CD14-positive monocyte (primary cell): ENCODE results near the gene RMI1. TPM values are rescaled to one million over a fixed set of nuclear protein-coding genes. Genes with fewer than 3 reads are reported as not detected.

ENCODE experiments used
- DNase-seq, 3 donors: peaks; one replicate each; pipeline ENCODE4 v3.0.0-alpha.2; 2011 to 2022
- H2AFZ ChIP-seq: 2 replicates; pipeline ENCODE4 v1.6.0; 2012; ENCODE audit warnings: mild to moderate bottlenecking, low read depth, low read length, inconsistent platforms; ENCODE audit not compliant: insufficient read depth, poor library complexity, severe bottlenecking
- H3K27ac ChIP-seq, 2 donors: 1 replicate in 1 of 2; 2 replicates in 1 of 2; pipeline ENCODE4 v1.5.1; 2012 to 2013; ENCODE audit warnings: low read length in 2 of 2, control low read depth in 1 of 2, inconsistent platforms in 1 of 2, low read depth in 1 of 2, mild to moderate bottlenecking in 1 of 2
- H3K27me3 ChIP-seq, 2 donors: one replicate each; pipeline versions ENCODE4 v1.6.0 to v1.6.1; 2011 to 2013; ENCODE audit warnings: low read length in 2 of 2; ENCODE audit not compliant: control insufficient read depth in 2 of 2, insufficient read depth in 2 of 2
- H3K36me3 ChIP-seq, 2 donors: replicated peaks in 1 of 2; 1 replicate in 1 of 2; 2 replicates in 1 of 2; pipeline versions ENCODE4 v1.5.1 to v1.6.1; 2012 to 2013; ENCODE audit warnings: low read length in 2 of 2, control low read depth in 1 of 2, inconsistent platforms in 1 of 2, mild to moderate bottlenecking in 1 of 2; ENCODE audit not compliant: insufficient read depth in 2 of 2, control insufficient read depth in 1 of 2
- H3K4me1 ChIP-seq, 2 donors: 1 replicate in 1 of 2; 2 replicates in 1 of 2; pipeline versions ENCODE4 v1.5.1 to v1.6.1; 2012 to 2013; ENCODE audit warnings: low read length in 2 of 2, control low read depth in 1 of 2, inconsistent platforms in 1 of 2, mild to moderate bottlenecking in 1 of 2, moderate library complexity in 1 of 2; ENCODE audit not compliant: insufficient read depth in 2 of 2, control insufficient read depth in 1 of 2
- H3K4me2 ChIP-seq: replicated peaks from 2 replicates; pipeline ENCODE3; 2012; ENCODE audit warnings: low read length, moderate library complexity, mild to moderate bottlenecking; ENCODE audit not compliant: poor library complexity, severe bottlenecking; ENCODE audit errors: extremely low read depth
- H3K4me3 ChIP-seq, 3 experiments: fragments of 200-600 bp in 1 of 3; sonication (generic) in 1 of 3; replicated peaks in 1 of 3; 1 replicate in 2 of 3; 2 replicates in 1 of 3; pipeline ENCODE4 v1.5.1; 2011 to 2013; ENCODE audit warnings: low read length in 3 of 3, mild to moderate bottlenecking in 3 of 3, control low read depth in 2 of 3, low read depth in 2 of 3, inconsistent platforms in 1 of 3, moderate library complexity in 1 of 3
- H3K79me2 ChIP-seq: 2 replicates; pipeline ENCODE4 v1.6.0; 2012; ENCODE audit warnings: mild to moderate bottlenecking, control low read depth, inconsistent platforms, low read length, moderate library complexity; ENCODE audit not compliant: insufficient read depth
- H3K9ac ChIP-seq: 2 replicates; pipeline ENCODE4 v1.6.0; 2017; ENCODE audit warnings: low read length, mild to moderate bottlenecking; ENCODE audit not compliant: insufficient read depth, poor library complexity, severe bottlenecking
- H3K9me3 ChIP-seq, 2 donors: replicated peaks in 1 of 2; 1 replicate in 1 of 2; 2 replicates in 1 of 2; pipeline versions ENCODE4 v1.5.1 to v1.6.1; 2012 to 2013; ENCODE audit warnings: low read length in 2 of 2, control low read depth in 1 of 2; ENCODE audit not compliant: control insufficient read depth in 1 of 2, insufficient read depth in 1 of 2
- H4K20me1 ChIP-seq: 2 replicates; pipeline ENCODE4 v1.6.0; 2012; ENCODE audit warnings: mild to moderate bottlenecking, low read length, control low read depth, moderate library complexity; ENCODE audit not compliant: insufficient read depth
- H3K27ac Mint-ChIP-seq, 7 donors: one replicate each; pipeline ENCODE4 v1.8.0; 2020; ENCODE audit warnings: mild to moderate bottlenecking in 7 of 7, mixed read lengths in 7 of 7, moderate library complexity in 6 of 7, inconsistent platforms in 2 of 7
- H3K27me3 Mint-ChIP-seq, 3 donors: one replicate each; pipeline ENCODE4 v1.8.0; 2021 to 2022; ENCODE audit warnings: low read depth in 3 of 3, mild to moderate bottlenecking in 3 of 3, mixed read lengths in 3 of 3, moderate library complexity in 3 of 3, inconsistent platforms in 1 of 3
- H3K36me3 Mint-ChIP-seq, 2 donors: one replicate each; pipeline ENCODE4 v1.8.0; 2020; ENCODE audit warnings: mixed read lengths in 2 of 2, inconsistent platforms in 1 of 2, mild to moderate bottlenecking in 1 of 2
- H3K4me1 Mint-ChIP-seq: one replicate; pipeline ENCODE4 v1.8.0; 2020; ENCODE audit warnings: mild to moderate bottlenecking, mixed read lengths
- H3K4me3 Mint-ChIP-seq, 2 donors: one replicate each; pipeline ENCODE4 v1.8.0; 2020; ENCODE audit warnings: mild to moderate bottlenecking in 2 of 2, mixed read lengths in 2 of 2, moderate library complexity in 1 of 2
- H3K9me3 Mint-ChIP-seq, 7 donors: one replicate each; pipeline ENCODE4 v1.8.0; 2020 to 2022; ENCODE audit warnings: mixed read lengths in 7 of 7, mild to moderate bottlenecking in 6 of 7, moderate library complexity in 6 of 7, inconsistent platforms in 2 of 7
- WGBS: methylation state at CpG from one replicate; pipeline ENCODE4 v1.1.5; 2013; ENCODE audit warnings: missing lambda C conversion rate; ENCODE audit not compliant: insufficient coverage; 5-methylcytosine and 5-hydroxymethylcytosine counted together
- intact Hi-C, 2 donors: fragments of 100-400 bp; cut with micrococcal nuclease; formaldehyde crosslinking; loops; one replicate each; pipeline versions ENCODE4 v1.15.0 to v1.15.1; 2023
- polyA plus RNA-seq, 3 donors: library from polyadenylated mRNA; depleted of rRNA in 1 of 3; unstranded in 2 of 3; stranded (reverse) in 1 of 3; fragments of 300-500 nt in 2 of 3; fragments of >200 nt in 1 of 3; fragmentation: Illumina TruSeq in 2 of 3; gene quantifications; 1 replicate in 2 of 3; 2 replicates in 1 of 3; pipeline ENCODE4 v1.2.3, GENCODE V29; 2012 to 2021
- TF ChIP-seq, protein P1 (sequence below): fragments of 200-600 bp; IDR thresholded peaks from one replicate; pipeline ENCODE4 v1.8.0; 2022; ENCODE audit warnings: antibody characterized with exemption, mild to moderate bottlenecking

Gene RMI1
- polyA plus RNA-seq, 3 donors = 1.7 to 11.5 (median 5.3) TPM

DNA sequence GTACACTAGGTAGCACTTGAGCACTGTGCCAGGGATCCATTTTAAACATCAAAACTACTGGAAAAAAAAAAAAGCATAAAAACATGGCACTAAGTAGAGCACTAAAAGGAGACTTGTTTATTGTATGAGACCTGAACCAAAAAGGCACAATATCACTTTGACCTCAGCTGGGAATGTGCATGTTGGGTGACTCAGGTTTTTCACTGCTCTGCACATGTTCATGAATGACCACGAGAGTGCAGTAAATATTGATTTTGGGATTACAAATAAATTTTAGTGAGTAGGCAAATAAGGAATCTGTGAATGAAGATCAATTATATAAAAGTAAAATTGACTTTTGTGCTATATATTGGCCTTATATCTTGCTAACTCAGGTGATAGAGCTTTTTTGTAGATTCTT, 11.8 kb downstream of the RMI1 start:
- Mint-ChIP-seq H3K36me3 (peaks cover 32 to 55% of the 10 kb centered on the region in 2 donors), H3K27me3 (peaks cover 0 to 2% (median 0%) of the 10 kb centered on the region in 3 donors), H3K4me1 (peaks cover 8% of the 10 kb centered on the region), H3K4me3 (no peak overlapping the region), H3K9me3 (peaks cover 0 to 3% (median 0%) of the 10 kb centered on the region in 7 donors), H3K27ac (no peak overlapping the region)
- no peaks in the 10 kb centered on the region for H3K27me3 ChIP-seq
- no peak overlapping the region for H3K4me2 ChIP-seq
- no peak overlapping the region for H3K4me3 ChIP-seq
- H3K36me3 ChIP-seq = peaks cover 17 to 22% of the 10 kb centered on the region in 2 donors
- H3K79me2 ChIP-seq = peaks cover 95% of the 10 kb centered on the region
- H3K4me1 ChIP-seq = no peaks in the 10 kb centered on the region
- no peak overlapping the region for H3K9ac ChIP-seq
- no peaks in the 10 kb centered on the region for H4K20me1 ChIP-seq
- TF ChIP-seq, protein P1, sequence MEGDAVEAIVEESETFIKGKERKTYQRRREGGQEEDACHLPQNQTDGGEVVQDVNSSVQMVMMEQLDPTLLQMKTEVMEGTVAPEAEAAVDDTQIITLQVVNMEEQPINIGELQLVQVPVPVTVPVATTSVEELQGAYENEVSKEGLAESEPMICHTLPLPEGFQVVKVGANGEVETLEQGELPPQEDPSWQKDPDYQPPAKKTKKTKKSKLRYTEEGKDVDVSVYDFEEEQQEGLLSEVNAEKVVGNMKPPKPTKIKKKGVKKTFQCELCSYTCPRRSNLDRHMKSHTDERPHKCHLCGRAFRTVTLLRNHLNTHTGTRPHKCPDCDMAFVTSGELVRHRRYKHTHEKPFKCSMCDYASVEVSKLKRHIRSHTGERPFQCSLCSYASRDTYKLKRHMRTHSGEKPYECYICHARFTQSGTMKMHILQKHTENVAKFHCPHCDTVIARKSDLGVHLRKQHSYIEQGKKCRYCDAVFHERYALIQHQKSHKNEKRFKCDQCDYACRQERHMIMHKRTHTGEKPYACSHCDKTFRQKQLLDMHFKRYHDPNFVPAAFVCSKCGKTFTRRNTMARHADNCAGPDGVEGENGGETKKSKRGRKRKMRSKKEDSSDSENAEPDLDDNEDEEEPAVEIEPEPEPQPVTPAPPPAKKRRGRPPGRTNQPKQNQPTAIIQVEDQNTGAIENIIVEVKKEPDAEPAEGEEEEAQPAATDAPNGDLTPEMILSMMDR = no peak
- H3K9me3 ChIP-seq = no peaks in the 10 kb centered on the region
- intact Hi-C loops = no loop called here
- WGBS = 80% methylated on average over 1 of the region's 1 CpG
- H2AFZ ChIP-seq = no peak overlapping the region
- H3K27ac ChIP-seq = no peak overlapping the region
- no peak for DNase-seq

DNA sequence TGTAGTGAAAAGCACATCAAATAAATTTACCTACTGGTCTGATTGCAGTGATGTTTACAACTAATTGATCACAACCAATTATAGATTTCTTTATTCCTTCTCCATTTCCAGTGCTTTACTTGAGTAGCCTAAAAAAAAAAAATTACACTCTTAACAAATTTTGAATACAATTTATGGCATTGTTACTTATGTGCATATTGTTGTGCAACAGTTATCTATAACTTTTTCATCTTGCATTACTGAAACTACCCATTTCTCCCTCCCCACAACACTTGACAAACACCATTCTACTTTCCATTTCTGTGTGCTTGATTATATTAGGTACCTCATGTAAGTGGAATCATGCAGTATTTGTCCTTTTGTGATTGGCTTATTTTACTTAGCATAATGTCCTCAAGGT, 12.3 kb downstream of the RMI1 start:
- Mint-ChIP-seq H3K36me3 (peaks cover 34 to 58% of the 10 kb centered on the region in 2 donors), H3K4me1 (peaks cover 8% of the 10 kb centered on the region), H3K27me3 (peaks cover 0 to 2% (median 0%) of the 10 kb centered on the region in 3 donors), H3K4me3 (no peak overlapping the region), H3K9me3 (peaks cover 0 to 3% (median 0%) of the 10 kb centered on the region in 7 donors), H3K27ac (no peak overlapping the region)
- no peaks in the 10 kb centered on the region for H3K9me3 ChIP-seq
- H3K36me3 ChIP-seq = peaks cover 17 to 22% of the 10 kb centered on the region in 2 donors
- H3K27me3 ChIP-seq = no peaks in the 10 kb centered on the region
- H3K4me2 ChIP-seq = no peak overlapping the region
- TF ChIP-seq, protein P1 = no peak
- intact Hi-C loops = no loop called here
- no peak overlapping the region for H2AFZ ChIP-seq
- no peaks in the 10 kb centered on the region for H3K4me1 ChIP-seq
- no peak overlapping the region for H3K4me3 ChIP-seq
- no peak overlapping the region for H3K27ac ChIP-seq
- H3K9ac ChIP-seq = no peak overlapping the region
- no peaks in the 10 kb centered on the region for H4K20me1 ChIP-seq
- no peak for DNase-seq
- peaks cover 95% of the 10 kb centered on the region for H3K79me2 ChIP-seq
